ENCODE measurements around the gene CLEC5A. TPM values are rescaled to one million over a fixed set of nuclear protein-coding genes. Genes with fewer than 3 reads are reported as not detected.
A peak's percentile ranks its signal among the peaks of the same experiment; 100 is the strongest.
"Not testable (repeated sequence)": the region's sequence is repeated elsewhere in the genome, so short reads cannot be mapped to it uniquely, and the experiment has no call there.

CLEC5A gene
- total and polyA plus RNA-seq, 12 donors = 0.09 to 2.1 (median 0.37) TPM

GRCh38 chr7:141991140-141991539 is 44.4 kb upstream of the CLEC5A start:
- WGBS, 2 donors = 84 to 86% methylated on average over 6 of the region's 6 CpGs
- Histone ChIP-seq H3K27ac (no peak overlapping the region), H3K36me3 (no peaks in the 10 kb centered on the region), H3K9me3 (peaks cover 0 to 4% (median 0%) of the 10 kb centered on the region in 11 donors), H3K4me3 (no peak overlapping the region), H3K4me1 (peaks cover 0 to 9% (median 0%) of the 10 kb centered on the region in 9 donors), H3K27me3 (peaks cover 0 to 3% (median 0%) of the 10 kb centered on the region in 7 donors)
- DNase-seq = no peak
- no peak for TF ChIP-seq CTCF (IDR thresholded peaks at IDR 0.05)
- intact Hi-C loops (cut with DNase I) = no loop called here
- ATAC-seq = no peak

GRCh38 chr7:141990011-141990725 is 43.4 kb upstream of the CLEC5A start:
- DNase-seq (no peak), ATAC-seq (no peak)
- no peak for TF ChIP-seq CTCF (IDR thresholded peaks at IDR 0.05)
- intact Hi-C loops (cut with DNase I) = no loop called here
- H3K9me3 ChIP-seq = peaks cover 0 to 3% (median 0%) of the 10 kb centered on the region in 11 donors
- peaks cover 0 to 3% (median 0%) of the 10 kb centered on the region in 7 donors for H3K27me3 ChIP-seq
- H3K4me3 ChIP-seq = peak overlapping the region in 1 of 10 donors; percentile 6
- WGBS, 2 donors = 59 to 73% methylated on average over 2 of the region's 2 CpGs
- no peak overlapping the region for H3K27ac ChIP-seq
- H3K36me3 ChIP-seq = no peaks in the 10 kb centered on the region
- H3K4me1 ChIP-seq = peaks cover 0 to 9% (median 0%) of the 10 kb centered on the region in 9 donors

- intact Hi-C loops (cut with DNase I); ATAC-seq; H3K4me3 ChIP-seq; H3K27me3 ChIP-seq; H3K9me3 ChIP-seq; H3K4me1 ChIP-seq; H3K36me3 ChIP-seq; DNase-seq: not testable (repeated sequence)
- H3K27ac ChIP-seq = peak overlapping the region in 1 of 10 donors; percentile 48
- 78 to 80% methylated on average over 4 of the region's 4 CpGs for WGBS, 2 donors
Measured at GRCh38 chr7:141987803-141988202, 41.0 kb upstream of the CLEC5A start.

GRCh38 chr7:141986923-141987322 is 40.1 kb upstream of the CLEC5A start:
- Histone ChIP-seq H3K4me1 (peaks cover 0 to 9% (median 0%) of the 10 kb centered on the region in 9 donors), H3K27ac (no peak overlapping the region), H3K36me3 (no peaks in the 10 kb centered on the region), H3K9me3 (no peaks in the 10 kb centered on the region), H3K27me3 (peaks cover 0 to 3% (median 0%) of the 10 kb centered on the region in 7 donors), H3K4me3 (no peak overlapping the region)
- no peak for ATAC-seq
- DNase-seq = no peak
- no peak for TF ChIP-seq CTCF (IDR thresholded peaks at IDR 0.05)
- intact Hi-C loops (cut with DNase I) = no loop called here
- 68 to 77% methylated on average over 2 of the region's 2 CpGs for WGBS, 2 donors

GRCh38 chr7:141985926-141986325 is 39.2 kb upstream of the CLEC5A start:
- intact Hi-C loops (cut with DNase I); H3K9me3 ChIP-seq; H3K4me1 ChIP-seq; DNase-seq; H3K36me3 ChIP-seq; H3K4me3 ChIP-seq; ATAC-seq; H3K27me3 ChIP-seq; H3K27ac ChIP-seq: not testable (repeated sequence)
- 87 to 92% methylated on average over 8 to 11 of the region's 13 CpGs for WGBS, 2 donors
